ENCODE data around the gene ANKRD60.

ANKRD60 gene

DNA sequence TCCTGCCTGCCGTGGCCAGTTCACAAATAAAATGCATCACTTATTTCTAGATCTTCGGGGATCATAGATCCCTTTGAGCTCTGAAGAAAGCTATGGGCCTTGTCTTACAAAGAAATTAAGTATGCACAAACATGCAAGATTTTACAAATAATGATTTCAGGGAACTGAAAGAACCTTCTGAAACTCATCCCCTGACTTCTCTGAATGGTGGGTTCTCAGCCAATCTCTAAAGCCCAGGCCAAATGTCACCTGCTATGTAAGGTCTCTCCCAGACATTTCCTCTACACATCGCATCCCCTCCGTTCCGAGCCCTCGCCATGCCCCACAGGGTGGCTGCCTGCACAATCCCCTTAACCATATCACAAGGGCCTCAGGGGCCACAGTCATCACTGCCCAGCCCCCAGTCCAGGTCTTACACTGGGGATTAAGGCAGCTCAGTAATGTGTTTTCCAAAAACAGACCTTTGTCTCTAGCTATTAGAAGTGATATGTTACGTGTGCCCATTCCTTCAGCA lies 16.1 kb upstream of the ANKRD60 start:
- DNase-seq (ENCODE audit: low read depth), result no peak

DNA sequence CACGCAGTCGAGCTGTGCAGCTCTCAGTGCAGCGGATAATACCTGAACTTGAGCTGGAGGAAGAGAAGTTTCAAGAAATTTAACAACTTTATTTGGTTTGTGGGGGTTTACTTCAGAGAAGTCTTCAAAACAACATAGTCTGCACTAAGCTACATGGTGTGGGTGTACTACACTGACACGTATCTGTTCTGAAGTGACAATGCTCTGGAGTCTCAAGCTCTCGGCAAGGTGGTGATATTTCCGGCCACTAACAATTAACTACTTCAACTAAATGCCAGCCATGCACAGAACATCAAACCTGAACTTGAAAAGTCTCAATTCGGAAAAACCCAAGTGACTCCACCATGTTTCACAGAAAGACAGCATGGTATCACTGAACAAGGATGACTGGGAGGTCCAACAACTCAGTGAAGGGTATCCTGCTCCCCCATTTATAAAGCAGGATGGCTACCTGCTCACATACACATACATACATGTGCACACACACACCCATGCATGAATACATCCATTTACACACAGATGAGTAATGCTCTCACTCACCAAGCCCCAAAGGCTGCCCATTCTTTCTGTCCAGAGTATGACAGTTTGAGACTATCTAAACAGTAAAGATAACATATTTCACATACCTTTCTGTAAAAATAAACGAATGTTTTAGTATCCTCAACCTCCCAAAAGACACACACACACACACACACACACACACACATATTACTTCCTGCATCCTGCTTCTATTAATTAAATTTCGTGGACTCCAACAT lies 15.4 kb upstream of the ANKRD60 start:
- peak; percentile 76 for DNase-seq (ENCODE audit: low read depth)

DNA sequence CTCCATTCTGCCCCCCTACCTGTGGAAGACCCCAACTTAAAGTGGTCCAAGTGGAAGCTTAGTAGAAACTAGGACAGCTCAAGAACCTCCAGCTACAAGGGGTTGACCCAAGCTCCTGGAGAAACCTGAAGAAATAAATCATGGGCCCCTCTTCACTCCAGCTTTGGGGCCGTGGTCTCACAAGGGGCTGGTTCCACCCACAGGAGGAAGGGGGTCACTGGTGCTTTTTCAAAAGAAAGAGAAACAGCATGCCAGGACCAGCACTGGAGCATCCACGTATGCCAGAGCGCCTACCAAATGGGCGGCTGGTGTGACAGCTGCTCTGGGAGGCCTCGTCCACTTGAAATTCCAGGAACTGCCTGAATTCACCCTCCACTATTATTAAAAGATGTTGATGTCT lies 14.4 kb upstream of the ANKRD60 start:
- DNase-seq (ENCODE audit: low read depth), result no peak

DNA sequence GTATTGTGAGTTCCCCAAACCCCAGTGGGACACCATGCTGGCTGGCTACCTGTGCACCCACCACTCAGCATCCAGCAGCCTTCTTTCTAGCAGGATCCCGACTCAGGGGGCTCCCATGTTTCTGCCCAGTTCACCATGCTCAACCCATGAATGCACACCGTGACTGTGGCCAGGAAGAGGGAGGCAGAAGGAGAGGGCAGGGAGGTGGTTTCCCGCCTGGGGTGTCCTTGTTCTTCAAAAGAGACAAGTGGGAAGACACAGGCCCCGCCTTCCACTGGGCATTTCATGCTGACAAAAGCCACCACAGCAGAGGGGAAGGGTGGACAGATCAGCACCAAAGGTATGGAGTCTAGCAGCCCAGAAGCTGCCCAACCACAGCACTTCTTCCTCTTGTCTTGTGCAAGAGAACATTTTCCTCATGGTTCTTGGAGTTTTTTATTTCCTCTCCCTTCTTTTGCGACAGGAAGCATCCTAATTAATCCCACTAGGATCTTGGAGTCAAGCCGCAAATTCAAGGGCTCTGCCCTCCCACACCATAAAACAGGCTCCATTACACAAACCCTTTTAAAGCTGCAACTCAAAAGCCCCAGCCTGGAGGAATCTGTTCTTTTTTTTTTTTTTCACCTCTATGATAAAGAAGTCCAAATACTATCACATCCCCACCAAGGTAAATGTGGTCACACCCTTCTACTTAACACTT lies 13.5 kb upstream of the ANKRD60 start:
- DNase-seq (ENCODE audit: low read depth), result no peak

DNA sequence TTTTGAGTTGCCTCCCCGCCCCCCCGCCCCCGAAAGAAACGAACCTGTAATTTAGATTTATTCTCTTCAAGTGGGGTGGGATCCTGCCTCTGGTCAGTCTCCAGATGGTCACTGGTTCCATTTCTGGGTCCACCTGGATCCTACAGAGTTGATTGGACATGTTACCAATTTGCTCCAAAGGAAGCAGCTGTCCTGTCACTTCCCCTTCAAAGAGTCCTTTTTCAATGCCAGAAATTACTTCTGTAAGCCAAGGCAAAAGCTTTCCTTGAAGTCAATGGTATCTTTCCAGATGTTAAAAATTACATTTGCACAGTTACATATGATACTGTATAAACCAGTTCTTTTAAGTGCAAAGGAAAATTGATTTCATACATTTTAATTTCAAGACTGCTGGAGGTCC lies 12.0 kb upstream of the ANKRD60 start:
- DNase-seq (ENCODE audit: low read depth), result no peak

DNA sequence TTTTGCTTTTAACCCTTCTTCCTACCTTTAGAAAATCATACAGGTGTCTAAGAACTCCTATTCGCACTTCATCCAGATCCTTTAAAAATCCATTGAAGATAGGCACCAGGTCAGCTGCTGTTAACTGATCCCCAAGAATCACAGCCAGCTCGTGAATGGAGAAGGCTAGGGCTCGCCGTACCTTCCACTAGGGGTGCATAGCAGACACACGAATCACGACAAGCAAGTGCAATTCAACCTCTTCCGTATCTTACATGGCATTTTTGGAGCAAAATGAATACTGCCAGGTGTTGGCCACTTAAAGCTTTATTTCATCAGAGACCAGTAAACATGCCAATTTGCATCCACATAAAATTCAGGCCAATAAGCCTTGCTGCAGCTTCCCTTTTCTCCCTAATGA lies 10.8 kb upstream of the ANKRD60 start:
- no peak for DNase-seq (ENCODE audit: low read depth)

DNA sequence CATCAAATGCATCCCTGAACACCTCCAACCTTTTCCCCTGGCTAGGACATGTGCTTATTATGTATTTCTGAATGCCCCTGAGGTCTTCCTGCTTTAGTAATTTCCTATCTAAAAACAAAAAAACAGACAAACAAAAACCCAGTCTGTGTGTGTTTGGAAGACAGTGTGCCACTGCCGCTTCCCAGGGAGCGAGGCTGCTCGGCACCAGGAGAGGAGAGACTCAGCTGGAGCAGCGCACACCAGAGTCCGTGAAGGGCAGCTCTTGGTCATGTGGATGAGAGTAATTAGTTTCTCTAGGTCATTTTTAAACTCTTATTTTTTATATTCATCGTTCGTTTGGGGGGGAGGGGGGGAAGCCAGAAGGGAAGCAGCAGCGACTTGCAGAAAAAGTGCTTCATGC lies 10.0 kb upstream of the ANKRD60 start:
- DNase-seq (ENCODE audit: low read depth), result no peak

DNA sequence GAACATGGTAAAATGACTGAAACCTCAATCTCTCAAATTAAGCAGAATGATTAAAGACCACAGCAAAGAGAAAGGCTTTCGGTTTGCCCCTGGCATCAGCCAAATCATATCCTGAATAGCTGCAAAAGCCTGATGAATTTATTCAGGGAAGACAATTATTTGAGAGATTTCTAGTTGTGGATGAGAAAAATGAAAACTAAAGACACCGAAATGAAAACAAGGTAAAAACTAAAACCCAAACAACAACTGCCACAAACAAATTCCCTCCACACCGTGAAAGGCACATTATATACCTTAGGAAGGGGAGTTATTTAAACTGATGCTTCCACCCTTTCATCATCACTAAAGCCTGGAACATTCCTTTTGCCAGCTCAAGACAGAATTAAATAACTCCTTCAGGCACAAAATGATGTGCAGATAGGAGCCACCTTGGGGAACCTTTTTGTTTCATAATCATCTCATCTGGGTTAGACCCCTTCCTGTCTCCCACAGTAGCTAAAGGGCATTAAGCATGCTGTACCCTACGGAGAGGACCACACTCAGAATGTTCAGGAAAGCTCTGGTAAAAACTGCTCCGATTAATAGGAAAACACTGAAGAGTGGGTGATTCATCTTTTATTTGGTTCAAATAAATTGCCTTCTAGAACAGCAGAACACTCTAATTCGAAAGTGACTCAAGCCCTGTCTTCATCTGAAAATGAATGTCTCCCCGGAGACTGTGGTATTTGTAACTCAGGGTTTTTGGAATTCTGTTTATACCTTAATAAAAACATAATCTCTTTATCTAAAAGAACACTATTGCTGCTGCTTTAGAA lies 9.1 kb upstream of the ANKRD60 start:
- DNase-seq (ENCODE audit: low read depth), result peak; percentile 77

DNA sequence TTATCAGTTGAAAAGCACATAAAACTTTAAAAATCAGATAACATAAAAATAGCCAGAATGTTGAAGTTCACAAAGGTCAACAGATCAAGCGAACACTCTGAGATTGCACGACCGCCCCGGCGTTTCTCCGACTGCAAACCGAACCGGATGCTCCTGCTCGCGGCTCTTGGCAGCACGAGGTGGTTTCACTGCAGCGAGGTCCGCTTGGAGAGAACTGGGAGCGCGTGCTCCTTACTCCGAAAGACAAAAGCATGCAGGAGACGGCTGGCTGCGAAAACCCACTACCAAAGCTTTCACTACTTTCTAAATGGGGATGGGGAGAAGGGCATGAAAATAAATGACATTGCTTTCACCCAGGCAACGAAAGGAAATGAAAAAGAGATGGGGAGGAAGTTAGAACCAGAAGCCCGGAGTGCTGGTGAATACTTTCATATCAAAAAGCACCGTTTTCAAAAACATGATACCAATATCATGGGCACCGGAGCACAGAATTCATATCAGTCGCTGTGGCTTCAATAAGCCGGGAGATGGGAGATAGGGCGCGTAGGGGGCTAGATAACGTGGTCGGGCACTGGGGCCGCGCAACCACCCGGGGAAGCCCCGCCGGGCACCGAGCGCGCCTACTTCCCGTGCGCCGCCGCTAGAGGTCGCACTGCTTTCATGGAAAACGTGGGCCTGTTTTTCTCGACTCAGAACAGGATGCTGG lies 8.3 kb upstream of the ANKRD60 start:
- peak; percentile 68 for DNase-seq (ENCODE audit: low read depth)

DNA sequence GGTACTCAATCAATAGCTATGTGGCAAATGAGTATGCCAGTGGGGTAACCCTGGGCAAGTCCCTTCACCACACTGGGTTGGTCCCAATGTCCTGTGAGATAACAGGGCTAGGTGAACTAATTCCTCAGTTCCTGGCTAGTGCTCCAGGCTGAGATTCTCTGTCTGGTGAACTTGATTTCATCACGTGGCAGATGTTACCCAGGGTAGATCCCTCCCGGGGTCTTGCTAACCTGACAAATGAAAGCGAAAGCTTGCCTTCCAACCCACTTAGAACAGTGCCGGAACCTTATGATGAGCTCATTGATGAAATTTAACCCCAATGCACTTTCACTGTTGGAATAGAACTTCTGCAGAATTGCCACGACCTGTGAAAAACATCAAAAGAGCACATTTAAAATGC lies 6.6 kb upstream of the ANKRD60 start:
- no peak for DNase-seq (ENCODE audit: low read depth)

DNA sequence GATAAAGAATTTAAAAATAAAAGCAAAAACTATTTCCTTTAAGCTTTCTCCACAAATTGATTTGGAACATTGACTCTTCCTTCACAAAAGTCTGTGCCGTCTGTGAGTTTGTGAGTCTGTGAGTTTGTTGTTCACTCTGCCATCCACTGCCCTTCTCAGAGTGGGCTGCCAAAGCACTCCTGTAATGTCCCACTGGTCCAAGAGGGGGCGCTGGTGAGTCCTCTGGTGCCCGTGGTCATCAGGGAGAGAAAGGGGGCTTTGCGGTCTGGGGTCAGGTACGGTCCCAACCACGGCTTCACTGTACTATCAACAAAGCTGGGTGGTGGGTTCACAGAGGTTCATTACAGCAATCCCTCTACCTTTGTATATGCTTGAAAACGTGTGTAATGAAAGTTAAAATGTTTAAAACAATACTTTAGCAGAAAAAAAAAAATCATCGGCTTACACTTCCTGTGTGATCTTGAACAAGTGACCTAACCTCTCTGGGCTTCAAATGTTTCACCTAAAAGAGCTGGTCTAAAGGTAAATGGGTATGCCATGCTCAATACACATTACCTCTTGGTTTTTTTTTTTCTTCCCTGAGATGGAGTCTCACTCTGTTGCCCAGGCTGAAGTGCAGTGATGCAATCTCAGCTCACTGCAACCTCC lies 5.6 kb upstream of the ANKRD60 start:
- DNase-seq (ENCODE audit: low read depth), result peak; percentile 36

DNA sequence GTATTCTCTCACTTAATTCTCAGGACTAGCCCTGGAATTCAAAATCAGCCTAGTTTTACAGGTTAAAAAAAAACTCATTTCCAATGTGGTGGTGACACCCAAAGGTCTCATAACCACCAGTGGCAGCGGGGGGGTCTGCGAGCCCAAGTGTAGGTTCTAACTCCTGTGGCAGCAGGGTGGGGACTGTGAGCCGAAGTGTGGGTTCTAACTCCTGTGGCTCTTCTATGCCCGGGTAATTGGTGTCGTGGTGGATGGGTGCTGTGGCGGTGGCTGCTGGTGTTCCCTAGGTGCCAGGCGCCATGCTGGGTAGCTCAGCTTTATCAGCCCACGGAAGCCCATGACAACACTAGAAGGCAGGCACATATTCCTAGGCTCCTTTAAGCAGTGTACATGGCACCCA lies 4.9 kb upstream of the ANKRD60 start:
- no peak for DNase-seq (ENCODE audit: low read depth)

DNA sequence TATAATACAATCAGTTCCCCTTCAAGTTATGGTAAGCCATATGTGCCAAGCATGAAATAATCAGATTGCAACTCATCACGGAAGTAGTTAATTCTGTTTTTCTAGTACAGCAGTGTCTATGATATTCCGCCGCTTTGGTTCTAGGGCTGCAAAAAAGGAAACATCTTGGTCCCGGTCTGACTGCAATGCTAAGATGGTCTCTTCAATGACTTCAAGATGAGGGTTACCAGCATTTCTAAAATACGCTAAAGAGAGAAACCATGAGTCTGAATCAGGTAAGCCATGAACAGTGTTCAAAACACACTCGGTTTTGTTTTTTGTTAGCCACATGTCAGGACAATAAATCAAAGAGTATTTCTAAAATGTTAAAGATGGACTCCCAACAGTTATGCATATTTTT lies 3.2 kb upstream of the ANKRD60 start:
- no peak for DNase-seq (ENCODE audit: low read depth)

DNA sequence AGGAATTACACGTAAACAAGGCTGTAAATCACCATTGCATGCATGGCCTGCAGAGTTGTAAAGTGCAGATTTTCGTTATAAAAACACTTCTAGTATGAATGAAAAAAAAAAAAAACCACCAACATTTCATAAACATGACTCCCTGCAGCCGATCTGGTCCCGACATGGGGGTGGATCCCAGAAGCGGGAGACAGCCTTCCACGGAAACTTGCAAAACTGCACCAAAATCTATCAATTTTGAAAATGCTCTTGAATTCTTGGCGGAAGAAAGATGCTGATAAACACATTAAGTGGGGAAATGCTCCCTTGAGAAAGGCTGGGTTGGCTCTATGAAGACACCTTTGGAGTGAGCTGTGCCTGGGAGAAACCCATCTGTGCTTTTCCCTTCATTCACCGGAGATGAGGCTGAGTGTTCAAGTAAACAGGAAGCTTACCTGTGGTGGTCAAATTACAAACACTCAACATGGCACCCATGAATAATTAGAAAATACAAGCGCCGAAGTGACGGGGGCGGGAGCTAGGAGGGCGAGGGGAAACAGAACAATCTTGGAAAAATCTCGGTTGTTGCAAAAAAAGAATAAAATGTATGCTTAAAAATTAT lies 845 bp upstream of the ANKRD60 start:
- no peak for DNase-seq (ENCODE audit: low read depth)

DNA sequence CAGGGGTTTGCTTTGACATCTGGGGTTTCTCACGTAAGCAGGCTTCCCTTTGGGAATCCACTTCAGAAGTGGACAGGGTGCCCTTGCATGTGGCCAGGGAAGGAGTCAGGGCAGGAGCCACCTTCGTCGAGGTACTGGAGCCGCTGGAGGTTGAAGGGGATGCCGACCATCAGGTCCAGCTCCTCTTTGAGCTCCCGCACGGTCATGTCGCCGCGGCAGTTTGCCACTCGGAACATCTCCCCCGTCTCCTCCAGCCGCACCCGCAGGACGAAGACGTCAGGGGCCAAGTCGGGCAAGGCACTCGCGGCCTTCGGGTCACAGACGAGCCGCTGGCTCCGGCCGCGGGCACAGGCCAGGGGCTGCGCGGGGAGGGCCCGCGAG lies 360 bp downstream of the ANKRD60 start:
- no peak for DNase-seq (ENCODE audit: low read depth)

DNA sequence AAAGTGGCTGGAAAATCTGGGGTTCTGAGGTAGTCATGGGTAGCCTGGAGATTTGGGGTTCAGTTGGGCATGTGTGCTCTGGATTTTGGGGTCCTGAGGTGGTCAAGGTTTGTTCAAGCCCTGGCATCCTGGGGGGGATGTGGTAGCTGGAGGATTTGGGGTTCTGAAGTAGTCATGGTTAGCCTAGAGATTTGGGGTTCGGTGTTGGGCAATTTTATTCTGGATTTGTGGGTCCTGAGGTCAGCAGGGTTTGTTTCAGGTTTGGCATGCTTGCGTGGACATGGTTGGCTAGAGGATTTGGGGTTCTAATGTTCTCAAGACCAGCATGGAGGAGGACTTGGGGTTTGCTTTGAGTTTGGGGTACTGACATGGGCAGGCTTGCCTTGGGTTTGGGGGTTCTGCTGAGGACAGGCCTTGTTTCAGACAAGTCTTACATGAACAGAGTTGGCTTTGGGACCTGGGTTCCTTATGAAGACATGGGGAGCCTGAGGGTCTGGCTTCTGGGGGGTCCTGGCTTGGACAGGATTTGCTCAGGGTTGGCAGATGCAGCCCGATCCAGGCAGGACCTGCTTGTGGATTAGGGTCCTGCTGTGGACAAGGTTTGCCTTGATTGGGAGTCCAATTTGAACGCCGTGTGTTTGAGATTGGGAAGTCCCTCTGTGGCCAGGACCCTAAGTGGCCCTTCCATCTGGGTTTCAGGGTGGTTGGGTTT lies 906 bp downstream of the ANKRD60 start:
- DNase-seq (ENCODE audit: low read depth), result no peak

DNA sequence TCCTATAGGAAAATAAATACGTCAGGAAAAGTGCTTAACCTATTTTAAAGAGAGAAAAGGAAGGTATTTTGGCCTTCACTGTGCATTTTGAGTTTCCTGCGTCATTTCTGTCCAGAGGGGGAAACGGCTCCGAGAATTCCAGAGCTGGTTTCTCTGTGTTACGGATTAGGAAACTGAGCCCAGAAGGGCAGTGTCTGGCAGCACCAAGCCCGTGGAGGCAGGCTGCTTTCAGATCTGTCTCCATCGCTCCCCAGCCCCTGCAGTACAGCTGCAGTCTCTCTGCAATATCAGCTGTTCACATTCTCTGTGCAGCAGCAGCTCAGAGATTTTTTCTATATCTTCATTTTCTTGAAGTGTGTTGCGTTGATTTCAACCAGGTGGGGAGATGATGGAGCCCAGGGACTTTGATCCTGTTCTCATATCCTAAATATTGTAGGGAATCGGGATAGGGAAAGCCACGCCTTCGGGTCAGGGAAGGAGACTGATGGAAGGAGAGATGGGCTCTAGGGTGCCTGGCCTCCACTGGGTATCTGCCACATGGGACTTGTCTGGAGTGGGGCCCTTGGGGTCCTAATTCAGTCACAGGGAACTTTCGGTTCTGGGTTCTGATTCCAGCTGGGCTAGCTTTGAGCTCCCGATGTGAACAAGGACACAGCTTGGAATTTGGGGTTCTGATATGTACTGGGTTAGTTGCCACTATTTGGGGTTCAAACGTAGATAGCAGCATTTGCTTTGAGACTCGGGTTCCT lies 2.8 kb downstream of the ANKRD60 start:
- no peak for DNase-seq (ENCODE audit: low read depth)

DNA sequence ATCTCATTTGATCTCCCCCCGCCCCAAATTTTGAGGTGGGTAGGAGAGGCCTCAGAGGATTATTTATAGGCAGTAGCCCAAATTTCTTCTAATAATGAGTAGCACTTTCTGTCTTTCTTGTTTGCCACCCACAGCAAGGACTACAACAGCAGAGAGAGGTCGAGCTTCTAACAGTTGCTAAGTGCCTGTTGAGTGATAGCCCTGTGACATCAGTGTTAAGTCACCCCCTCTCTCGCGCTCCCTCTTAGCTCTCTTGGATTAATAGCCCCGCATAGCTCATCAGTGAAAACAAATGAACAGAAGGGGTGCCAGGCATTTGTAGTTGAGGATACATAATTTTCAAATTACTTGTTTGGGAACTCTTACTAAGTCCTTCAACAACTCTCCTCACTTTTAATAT lies 3.5 kb downstream of the ANKRD60 start:
- no peak for DNase-seq (ENCODE audit: low read depth)

DNA sequence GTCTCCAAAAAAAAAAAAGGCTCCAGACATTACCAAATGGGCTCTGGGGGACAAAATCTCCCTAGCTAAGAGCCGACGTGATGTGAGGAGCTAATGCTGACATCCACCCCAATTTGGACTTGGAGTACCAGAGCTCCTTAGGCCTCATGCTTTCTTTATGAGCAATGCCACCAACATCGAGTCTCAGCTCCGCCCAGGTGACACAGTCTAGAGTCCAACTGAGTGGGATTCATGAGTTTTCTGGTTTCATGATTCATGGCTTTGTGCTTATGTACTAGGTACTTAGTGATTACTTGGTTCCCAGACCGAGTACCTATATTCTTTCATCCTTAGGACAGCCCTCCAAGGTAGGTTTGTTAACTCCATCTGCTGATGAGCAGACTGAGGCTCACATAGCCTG lies 4.4 kb downstream of the ANKRD60 start:
- no peak for DNase-seq (ENCODE audit: low read depth)
